ENCODE measurements around the gene RPL9.
"Not testable (repeated sequence)": the region's sequence is repeated elsewhere in the genome, so short reads cannot be mapped to it uniquely, and the experiment has no call there.

RPL9 gene

DNA sequence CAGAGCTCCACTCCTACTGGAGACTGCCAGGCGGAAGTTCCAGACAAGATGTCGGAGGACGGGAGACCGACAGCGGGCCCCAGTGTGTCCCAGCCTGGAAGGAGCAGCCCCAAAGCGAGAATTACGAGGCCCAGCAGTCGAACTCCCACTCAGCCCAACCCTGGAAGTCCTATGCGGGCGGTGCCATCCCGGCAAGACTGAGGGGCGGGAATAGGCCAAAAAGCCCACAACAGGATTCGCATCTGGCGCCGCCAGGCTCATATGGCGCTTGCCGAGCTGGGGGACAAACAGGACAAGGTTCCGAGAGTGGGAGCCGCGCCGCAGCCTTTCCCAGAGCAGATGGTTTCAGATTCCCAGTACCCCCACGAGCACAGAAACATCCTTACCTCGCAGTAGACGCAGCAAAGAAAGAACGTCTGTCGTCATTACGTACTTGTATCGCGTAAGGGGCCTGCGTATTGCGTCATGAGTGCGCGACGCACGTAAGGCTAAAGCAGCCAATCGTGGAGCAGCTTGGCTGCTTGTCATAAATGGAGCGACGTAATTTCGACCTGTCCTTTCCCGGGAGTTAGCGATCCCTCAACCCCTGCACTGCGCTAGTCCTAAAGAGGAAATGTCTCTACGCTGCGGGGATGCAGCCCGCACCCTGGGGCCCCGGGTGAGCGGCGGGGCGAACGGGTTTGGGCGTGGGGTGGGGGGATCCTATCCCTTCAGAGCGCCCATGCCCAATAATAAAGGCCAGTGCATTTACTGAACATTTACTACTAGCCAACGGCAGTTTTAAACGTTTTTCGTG, at the start of gene RPL9, which contains the start of gene LIAS:
Gene RPL9, minus strand, starts transcription at position 418 of the 796 bp plus-strand sequence. CDS start 483 bp downstream, outside the sequence.
Gene LIAS, plus strand, starts transcription at position 552 of the 796 bp plus-strand sequence. Its CDS starts 62 bp downstream, at position 614.
- peak; percentile 85 for DNase-seq (ENCODE audit: low read depth)

DNA sequence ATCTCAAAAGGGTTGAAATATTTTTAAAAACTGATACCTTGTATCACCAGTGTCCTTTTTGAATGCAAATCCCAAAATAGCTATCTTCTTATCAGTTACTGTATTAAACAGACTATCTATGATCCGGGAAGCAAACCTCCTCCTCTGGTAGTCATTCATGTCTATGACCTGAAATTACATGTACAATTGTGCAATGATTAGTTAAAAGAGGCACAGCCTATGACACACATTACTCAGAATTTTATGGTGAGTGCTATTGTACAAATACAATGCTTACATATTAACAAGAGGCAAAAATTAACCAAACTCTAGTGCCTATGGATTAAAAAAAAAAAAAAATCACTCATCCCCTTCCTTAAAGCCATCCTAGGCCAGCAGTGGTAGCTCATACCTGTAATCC, 46.9 kb upstream of the RPL9 start:
- no peak for DNase-seq (ENCODE audit: low read depth)

DNA sequence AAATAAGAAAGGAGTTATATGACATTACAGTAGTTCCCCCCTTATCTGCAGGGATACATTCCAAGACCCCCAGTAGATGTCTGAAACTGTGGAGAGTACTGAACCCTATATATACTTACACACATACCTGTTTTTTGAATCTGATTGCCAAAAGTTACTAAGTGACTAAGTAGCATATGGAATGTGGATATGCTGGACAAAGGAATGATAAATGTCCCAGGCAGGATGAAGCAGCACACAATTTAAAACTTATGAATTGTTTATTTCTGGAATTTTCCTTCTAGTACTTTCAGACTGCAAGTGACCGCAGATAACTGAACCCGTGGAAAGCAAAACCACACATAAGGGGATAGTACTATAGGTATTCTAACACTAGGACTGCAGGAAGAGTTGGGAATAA, 45.8 kb upstream of the RPL9 start:
- no peak for DNase-seq (ENCODE audit: low read depth)

DNA sequence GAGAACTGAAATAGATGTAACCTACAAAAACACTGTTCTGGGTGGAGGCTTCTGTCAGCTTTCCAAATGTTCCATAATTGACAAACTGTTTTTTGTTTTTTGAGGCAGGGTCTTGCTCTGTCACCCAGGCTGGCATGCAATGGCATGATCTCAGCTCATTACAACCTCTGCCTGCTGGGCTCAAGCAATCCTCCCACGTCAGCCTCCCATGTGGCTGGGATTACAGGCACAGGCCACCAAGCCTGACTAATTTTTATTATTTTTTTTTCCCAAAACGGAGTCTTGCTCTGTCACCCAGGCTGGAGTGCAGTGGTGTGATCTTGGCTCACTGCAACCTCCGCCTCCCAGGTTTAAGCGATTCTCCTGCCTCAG, 43.9 kb upstream of the RPL9 start:
- DNase-seq (ENCODE audit: low read depth), result not testable (repeated sequence)

DNA sequence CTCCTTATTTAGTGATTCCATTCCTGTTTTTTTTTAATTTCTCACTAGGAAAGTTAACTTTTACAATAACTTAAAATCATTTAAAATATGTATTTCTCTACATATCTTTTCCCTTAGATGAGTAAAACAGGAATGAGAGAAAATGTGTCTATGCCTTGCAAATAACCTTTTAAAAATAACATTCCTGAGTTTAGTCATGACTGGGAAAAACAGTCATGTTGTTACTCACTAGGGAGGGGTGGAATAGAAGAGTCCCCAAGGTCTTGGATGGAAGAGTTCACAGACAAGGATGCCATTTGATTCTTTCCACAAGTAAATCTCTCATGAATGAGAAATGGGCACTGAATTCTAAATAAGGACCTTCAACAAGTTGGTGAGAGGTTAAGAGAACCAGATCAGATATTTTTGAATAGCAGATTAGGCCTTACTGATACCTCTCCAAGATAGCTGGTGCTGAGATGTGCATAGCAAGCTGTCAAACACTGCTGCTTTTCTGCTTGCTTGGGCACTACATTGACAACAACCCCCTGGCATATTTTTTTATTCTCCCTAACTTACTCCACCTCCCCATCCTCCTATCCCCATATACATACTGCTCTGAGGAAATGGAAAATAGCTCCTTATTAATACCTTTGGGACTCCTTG, 43.4 kb upstream of the RPL9 start:
- DNase-seq (ENCODE audit: low read depth), result no peak

DNA sequence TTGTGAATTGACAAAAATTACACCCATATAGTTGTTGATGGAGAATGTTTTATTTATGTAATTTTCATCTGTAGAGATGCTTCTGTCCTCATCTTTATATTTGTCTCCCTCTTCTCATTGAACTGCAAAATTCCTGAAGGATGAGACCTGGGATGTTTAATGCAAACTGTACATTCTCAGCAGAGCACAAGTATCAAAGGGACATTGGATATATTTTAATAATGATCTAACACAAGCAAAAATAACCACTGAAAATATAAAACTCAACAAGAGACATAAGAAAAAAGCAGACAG, 40.0 kb upstream of the RPL9 start:
- no peak for DNase-seq (ENCODE audit: low read depth)

DNA sequence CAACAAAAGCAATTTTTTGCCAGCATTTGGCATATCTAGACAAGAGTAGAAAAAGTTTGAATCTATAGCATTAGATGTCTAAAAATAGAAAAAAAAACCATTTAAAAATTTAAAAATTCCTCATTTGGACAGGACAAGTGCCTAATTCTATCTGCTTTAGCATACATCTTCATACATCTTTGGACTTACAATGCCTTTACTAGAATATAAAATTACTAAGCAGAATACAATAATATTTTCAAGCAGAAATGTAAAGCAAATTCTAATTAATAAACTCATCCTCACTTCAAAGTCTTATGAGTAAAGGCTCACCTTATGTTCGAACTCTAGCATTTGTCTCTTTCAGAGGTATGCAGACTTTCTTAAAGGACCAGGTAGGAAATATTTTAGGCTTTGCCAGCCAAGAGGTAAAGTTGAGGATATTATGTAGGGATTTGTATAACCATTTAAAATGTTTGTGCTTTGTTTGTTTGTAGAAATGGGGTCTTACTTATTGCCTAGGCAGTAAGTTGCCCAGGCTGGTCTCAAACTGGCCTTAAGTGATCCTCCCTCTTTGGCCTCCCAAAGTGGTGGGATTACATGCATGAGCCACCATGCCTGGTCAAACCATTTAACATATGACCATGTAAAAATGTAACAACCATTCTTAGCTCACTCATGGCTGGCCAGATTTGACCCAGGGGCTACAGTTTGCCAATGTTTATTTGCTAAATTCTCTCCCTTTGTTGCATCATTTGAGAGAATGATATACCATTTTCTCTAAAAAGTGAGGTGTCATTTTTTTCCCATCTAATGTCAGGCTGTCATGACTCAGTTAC, 39.4 kb upstream of the RPL9 start:
- DNase-seq (ENCODE audit: low read depth), result no peak

DNA sequence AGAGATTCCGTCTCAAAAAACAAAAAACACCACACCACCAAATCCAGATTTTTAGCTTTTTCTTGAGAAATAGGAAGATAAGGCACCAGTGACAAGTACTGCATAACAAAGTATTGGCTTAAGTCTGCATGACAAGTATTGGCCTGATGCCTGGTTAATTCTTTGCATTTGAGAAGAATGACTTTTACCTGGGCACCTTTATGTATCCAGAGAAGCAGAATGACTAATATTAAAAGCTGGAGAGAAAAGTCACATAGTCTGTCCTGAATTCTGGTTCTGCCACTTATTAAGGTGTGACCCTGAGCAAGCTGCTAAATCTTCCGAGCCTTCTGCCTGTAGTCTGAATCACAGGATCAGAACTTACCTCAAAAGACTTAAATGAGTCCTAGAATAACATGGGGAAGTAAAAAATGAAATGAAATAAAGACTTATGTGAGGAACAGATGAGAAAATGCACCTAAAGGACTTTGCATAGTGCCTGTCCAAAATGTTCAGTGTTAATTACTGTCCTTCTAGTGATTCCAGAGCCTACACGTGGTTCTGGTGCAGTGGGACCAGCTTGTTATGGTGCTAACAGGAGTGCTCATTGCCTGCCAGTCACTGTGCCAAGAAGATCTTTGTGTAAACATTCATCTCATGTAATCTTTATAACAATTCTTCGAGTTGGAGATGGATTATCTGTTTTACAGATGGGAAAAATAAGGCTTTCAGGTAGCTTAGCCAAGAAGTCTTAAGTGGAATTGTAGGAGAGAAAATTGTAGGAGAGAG, 36.9 kb upstream of the RPL9 start:
- no peak for DNase-seq (ENCODE audit: low read depth)

DNA sequence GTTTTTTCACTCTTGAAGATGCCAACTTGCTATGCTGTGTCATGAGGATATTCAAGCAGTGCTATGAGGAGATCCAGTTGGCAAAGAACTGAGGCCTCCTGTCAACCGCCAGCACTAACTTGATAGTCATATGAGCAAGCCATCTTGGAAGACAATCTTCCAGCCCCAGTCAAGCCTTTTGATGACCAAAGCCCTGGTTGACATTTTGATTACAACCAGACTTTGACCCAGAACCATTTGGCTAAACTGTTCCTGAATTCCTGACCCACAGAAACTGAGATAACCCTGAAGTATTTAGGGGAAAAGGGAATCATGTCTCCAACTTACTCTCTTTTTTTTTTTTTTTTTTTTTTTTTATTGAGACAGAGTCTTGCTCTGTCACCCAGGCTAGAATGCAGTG, 35.6 kb upstream of the RPL9 start:
- no peak for DNase-seq (ENCODE audit: low read depth)

DNA sequence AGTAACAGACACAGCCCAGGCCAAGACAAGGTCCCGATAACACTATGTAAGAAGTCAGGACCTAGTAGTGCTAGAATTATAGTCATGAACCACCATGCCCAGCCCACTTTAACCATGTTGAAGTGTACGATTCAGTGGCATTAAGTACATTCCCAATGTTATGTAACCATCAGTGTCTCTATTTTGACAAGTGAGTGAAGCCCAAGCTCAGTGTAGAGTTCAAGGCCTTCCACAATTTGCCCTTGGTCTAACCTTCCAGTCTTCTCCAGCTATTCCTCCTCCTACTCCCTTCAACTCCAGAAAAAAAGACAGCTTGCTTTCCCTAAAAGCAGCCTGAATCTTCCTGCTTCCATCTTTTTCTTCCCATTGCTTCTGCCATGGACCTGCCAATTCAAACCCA, 31.6 kb upstream of the RPL9 start:
- DNase-seq (ENCODE audit: low read depth), result no peak

DNA sequence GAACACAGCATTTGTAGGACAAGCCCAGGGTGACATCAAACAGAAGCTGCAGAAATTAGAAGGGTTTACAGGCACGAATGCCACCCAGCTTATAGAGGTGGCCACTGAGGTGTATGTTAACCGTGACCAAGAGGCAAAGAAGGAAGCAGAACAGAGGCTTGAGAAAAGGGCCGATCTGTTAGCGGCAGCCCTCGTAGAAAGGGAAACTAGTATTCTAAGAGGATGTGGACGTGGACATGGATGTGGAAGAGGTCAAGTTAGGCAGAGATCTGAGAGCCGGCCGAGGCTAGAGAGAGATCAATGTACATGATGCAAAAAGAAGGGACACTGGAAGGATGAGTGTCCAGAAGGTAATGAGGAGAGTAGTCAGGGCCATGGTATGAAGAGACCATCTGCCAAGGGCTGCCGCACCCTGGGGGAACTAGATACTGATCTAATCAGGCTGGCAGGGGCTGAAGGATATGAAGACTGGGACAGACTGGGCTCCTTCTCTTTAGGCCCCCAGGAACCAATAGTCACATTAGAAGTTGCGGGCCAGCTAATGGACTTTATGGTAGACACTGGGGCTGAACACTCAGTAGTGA, 27.6 kb upstream of the RPL9 start:
- DNase-seq (ENCODE audit: low read depth), result no peak

DNA sequence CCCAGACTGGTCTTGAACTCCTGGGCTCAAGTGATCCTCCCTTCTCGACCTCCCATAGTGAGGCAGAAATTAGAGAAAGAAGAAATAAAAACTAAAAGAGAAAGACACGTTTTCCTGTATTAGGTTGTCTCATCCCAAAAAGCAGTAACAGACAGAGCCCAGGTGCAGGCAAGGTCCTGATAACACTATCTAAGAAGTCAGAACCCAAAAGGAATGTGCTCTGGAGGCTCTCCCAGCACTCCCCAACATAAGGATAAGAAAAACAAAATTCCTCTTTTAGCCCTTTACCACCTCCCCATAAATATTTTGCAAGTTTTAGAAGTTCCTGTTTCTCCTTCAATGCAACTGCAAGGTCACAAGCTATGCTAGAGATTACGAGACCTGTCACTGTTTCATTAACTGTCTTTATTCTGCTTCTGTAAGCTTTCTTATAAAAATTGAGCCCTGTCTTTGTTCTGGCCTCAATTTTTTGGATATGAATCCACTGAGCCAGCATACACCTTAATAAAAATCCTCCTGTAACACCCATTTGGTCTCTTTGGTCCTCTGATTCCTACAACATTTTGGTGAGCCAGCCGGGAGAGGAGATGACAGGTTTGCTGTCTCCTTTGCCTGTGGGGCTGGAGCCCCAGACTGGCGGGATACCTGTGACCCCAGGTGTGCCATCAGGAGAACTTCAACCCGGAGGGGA, 26.0 kb upstream of the RPL9 start:
- no peak for DNase-seq (ENCODE audit: low read depth)

DNA sequence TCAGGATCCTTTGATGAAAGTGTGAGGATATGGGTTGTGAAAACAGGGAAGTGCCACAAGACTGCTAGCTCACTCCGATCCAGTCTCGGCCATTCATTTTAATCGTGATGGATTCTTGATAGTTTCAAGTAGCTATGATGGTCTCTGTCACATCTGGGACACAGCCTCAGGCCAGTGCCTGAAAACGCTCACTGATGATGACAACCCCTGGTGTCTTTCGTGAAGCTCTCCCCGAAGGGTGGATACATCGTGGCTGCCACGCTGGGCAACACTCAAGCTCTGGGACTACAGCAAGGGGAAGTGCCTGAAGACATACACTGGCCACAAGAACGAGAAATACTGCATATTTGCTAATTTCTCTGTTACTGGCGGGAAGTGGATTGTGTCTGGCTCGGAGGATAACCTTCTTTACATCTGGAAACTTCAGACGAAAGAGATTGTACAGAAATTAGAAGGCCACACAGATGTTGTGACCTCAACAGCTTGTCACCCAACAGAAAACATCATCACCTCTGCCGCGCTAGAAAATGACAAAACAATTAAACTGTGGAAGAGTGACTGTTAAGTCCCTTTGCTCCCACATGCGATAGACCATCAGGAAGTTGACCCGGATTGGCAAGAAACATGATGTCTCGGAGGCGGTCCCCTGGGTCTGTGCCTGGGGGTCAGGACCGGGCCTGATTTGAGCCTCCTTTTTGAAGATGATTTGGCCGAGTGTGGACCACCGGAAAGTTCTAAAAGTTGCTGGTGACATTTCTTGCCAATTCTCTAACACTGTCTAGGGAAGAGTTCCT, 22.4 kb upstream of the RPL9 start:
- no peak for DNase-seq (ENCODE audit: low read depth)

DNA sequence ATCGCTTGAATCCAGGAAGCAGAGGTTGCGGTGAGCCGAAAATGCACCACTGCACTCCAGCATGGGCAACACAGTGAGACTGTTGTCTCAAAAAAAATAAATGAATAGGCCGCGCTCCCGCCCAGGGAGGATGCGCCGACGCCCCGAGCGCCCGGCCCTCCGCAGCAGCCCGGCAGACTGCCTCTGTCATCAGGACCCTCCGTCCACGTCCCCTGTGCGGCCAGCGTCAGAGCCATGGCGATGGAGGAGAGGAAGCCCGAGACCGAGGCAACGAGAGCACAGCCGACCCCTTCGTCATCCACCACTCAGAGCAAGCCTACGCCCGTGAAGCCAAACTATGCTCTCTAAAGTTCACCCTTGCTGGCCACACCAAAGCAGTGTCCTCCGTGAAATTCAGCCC, 21.5 kb upstream of the RPL9 start:
- no peak for DNase-seq (ENCODE audit: low read depth)

DNA sequence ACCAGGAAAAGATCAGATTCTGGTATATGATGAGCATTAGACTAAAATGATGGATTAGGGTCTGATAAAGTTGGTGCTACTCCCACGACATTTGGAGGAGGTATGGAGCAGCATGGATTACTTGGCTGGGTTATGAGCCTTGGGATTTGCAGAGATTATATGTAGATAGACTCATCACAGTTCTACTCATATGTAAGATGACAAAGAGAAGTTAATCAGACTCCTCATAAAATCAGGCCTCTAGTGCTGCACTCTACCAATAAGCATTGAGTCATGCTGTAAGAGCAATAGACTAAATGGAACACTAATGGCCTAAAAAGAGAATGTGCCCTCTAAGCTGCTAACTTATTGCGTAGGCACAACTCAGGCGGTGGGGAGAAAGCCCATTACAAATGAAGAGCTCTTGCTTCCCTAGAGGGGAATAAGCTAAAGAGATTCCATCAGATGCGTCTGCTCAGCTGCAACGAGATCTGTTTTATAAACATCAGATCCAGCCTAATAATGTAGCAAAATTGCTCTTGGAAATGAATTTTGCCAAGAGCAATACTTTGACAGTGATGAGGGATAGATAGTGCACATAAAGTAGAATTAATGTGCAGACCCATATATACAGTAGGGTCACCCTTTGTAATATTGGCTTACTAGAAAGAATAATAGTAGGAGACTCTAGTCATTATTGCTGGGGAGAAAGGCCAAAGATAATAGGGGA, 17.6 kb upstream of the RPL9 start:
- DNase-seq (ENCODE audit: low read depth), result no peak

DNA sequence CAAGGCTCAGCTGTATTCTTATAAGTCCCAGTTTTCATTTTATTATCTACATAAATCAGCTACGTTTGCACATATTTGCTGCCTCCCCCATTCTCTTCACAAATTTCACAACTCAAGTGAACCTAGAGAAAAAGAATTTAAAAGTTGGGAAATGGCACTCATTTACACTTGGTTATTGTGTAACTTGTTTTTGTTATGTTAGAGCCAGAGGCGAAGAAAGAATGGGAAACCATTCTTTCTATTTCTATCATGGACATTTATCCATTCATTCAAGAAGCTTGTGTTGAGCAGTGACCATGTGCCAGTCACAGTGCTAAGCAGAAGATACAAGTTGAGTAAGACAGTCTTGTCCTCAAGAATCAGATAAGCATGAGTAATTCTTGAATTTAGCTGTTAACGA, 13.7 kb upstream of the RPL9 start:
- DNase-seq (ENCODE audit: low read depth), result no peak

DNA sequence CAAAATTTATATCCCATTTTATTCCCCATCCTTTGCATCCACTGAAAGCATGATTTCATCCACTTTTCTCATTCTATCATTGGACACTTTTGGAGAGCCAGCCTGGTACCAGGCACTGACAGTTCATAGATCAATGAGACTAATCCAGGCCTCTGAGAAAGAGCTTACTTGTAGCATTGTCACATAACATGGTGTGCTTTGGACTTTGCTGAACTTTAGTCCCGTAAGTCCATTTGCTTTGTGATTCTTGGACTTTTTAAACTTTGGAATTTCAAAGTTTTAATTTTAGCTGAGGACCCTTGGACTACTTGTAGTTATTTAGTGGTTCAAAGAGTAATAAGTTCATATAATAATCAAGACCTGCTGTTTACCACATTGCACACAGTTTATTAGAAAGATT, 11.7 kb upstream of the RPL9 start:
- DNase-seq (ENCODE audit: low read depth), result no peak

DNA sequence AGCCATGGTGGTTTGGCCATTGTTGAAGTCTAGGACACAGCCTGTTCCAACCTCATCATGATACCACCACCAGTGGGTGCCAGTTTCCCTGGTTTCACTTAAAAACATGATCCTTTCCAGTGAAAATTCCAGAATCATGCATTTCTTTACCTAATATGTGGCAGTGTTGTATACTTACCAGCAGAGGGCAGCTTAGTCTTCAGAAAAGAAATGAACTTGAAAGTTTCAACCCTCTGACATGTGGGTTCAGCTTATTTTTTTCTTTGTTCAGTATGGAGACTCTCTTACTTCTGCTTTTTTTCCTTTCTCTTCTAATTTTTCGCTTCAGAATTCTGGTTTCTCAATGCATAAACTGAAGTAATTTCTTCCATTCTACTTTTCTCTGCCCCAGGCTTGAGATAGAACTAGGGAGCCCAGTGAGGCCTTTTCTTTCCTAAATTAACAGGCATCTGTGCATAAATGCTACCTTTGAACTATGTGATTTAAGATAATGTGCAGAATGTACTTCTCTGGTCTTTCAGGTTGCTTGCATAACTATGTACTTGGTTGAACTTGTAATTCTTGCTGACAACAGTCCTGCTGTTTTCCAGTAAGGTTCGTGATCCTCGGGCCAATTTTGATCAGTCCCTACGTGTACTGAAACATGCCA, 10.8 kb upstream of the RPL9 start:
- DNase-seq (ENCODE audit: low read depth), result no peak

DNA sequence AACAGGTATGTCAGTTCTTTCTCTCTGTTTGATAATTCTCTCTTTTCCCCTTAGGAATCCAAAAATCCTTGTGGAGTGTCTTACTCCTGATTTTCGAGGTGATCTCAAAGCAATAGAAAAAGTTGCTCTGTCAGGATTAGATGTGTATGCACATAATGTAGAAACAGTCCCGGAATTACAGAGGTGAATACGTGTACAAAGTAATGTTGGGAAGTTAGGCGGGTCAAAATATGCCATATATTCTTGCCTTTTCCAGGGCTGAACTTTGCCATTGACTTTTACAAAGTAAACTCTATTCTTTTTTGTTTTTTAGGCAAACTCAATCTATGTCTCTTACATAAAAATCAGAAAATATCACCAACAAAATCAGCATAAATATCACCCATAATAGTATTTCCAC, 8.7 kb upstream of the RPL9 start:
- no peak for DNase-seq (ENCODE audit: low read depth)
